Stimulated activated naive CD8-positive, alpha-beta T cell treated with anti-CD3 and anti-CD28 coated beads, Interleukin-15, amount 100 ng/mL, for 72 hours (primary cell): Measurements from ENCODE around the gene ZNF629.
A peak's percentile ranks its signal among the peaks of the same experiment; 100 is the strongest.

Experiments used
- ATAC-seq: fragments of 150-1000 bp; cut with Tn5 transposase; 2 replicates; pipeline ENCODE4 v1.10.0; 2021; ENCODE audit warnings: mild to moderate bottlenecking, moderate library complexity
- DNase-seq, 2 donors: peaks; one replicate each; pipeline ENCODE4 v3.0.0; 2021 to 2022
- H3K27ac Mint-ChIP-seq, 2 donors: one replicate each; pipeline ENCODE4 v1.8.0; 2022; ENCODE audit warnings: mild to moderate bottlenecking in 2 of 2, mixed read lengths in 2 of 2, moderate library complexity in 2 of 2
- H3K27me3 Mint-ChIP-seq: one replicate; pipeline ENCODE4 v1.8.0; 2022; ENCODE audit warnings: mixed read lengths
- H3K4me1 Mint-ChIP-seq: one replicate; pipeline ENCODE4 v1.8.0; 2022; ENCODE audit warnings: mild to moderate bottlenecking, mixed read lengths
- H3K4me3 Mint-ChIP-seq, 2 donors: one replicate each; pipeline ENCODE4 v1.8.0; 2022; ENCODE audit warnings: mild to moderate bottlenecking in 2 of 2, mixed read lengths in 2 of 2, moderate library complexity in 1 of 2
- H3K9me3 Mint-ChIP-seq, 2 donors: one replicate each; pipeline ENCODE4 v1.8.0; 2022; ENCODE audit warnings: mixed read lengths in 2 of 2

ZNF629 gene

GRCh38 chr16:30747799-30748633 lies 39.0 kb downstream of the ZNF629 start, which contains the start of gene PHKG2:
Gene PHKG2, plus strand, starts transcription at chr16:30748425. Its CDS starts 396 bp downstream, at chr16:30748821.
- H3K4me3 Mint-ChIP-seq, result peak within 1 kb of the TSS; percentile 97 to 98
- ATAC-seq, result peak; percentile 98
- H3K9me3 Mint-ChIP-seq, result no peaks in the 10 kb centered on the region
- peak within 1 kb of the TSS; percentile 95 to 97 for H3K27ac Mint-ChIP-seq
- DNase-seq, result peak; percentile 97 to 98
- no peaks in the 10 kb centered on the region for H3K27me3 Mint-ChIP-seq
- peaks cover 35% of the 10 kb centered on the region for H3K4me1 Mint-ChIP-seq

GRCh38 chr16:30747331-30747730 lies 39.7 kb downstream of the ZNF629 start:
- peak overlapping the region; percentile 97 to 98 for H3K4me3 Mint-ChIP-seq
- peaks cover 35% of the 10 kb centered on the region for H3K4me1 Mint-ChIP-seq
- H3K27me3 Mint-ChIP-seq, result no peaks in the 10 kb centered on the region
- DNase-seq (no peak), ATAC-seq (no peak)
- peak overlapping the region; percentile 64 to 97 for H3K27ac Mint-ChIP-seq
- H3K9me3 Mint-ChIP-seq, result no peaks in the 10 kb centered on the region

GRCh38 chr16:30746638-30747175 lies 40.3 kb downstream of the ZNF629 start:
- Mint-ChIP-seq H3K27me3 (no peaks in the 10 kb centered on the region), H3K4me1 (peaks cover 35% of the 10 kb centered on the region)

GRCh38 chr16:30745082-30745481 lies 41.9 kb downstream of the ZNF629 start:
- H3K27me3 Mint-ChIP-seq, result no peaks in the 10 kb centered on the region
- H3K4me1 Mint-ChIP-seq, result peaks cover 39% of the 10 kb centered on the region
- DNase-seq, result no peak
- H3K27ac Mint-ChIP-seq, result peak overlapping the region in 1 of 2 donors; percentile 2
- no peak overlapping the region for H3K4me3 Mint-ChIP-seq
- H3K9me3 Mint-ChIP-seq, result no peaks in the 10 kb centered on the region
- ATAC-seq, result no peak

More at GRCh38 chr16:30746638-30747175, 40.3 kb downstream of the ZNF629 start:
- H3K4me3 Mint-ChIP-seq, result no peak overlapping the region
- H3K27ac Mint-ChIP-seq, result no peak overlapping the region
- ATAC-seq (no peak), DNase-seq (no peak)
- no peaks in the 10 kb centered on the region for H3K9me3 Mint-ChIP-seq

GRCh38 chr16:30744183-30744582 lies 42.8 kb downstream of the ZNF629 start:
- peak overlapping the region in 1 of 2 donors; percentile 28 for H3K27ac Mint-ChIP-seq
- no peaks in the 10 kb centered on the region for H3K9me3 Mint-ChIP-seq
- DNase-seq (no peak), ATAC-seq (no peak)
- peaks cover 30% of the 10 kb centered on the region for H3K4me1 Mint-ChIP-seq
- no peaks in the 10 kb centered on the region for H3K27me3 Mint-ChIP-seq
- H3K4me3 Mint-ChIP-seq, result no peak overlapping the region

- peaks cover 26% of the 10 kb centered on the region for H3K4me1 Mint-ChIP-seq
- no peak overlapping the region for H3K4me3 Mint-ChIP-seq
- DNase-seq, result no peak
- H3K27me3 Mint-ChIP-seq, result no peaks in the 10 kb centered on the region
- H3K27ac Mint-ChIP-seq, result no peak overlapping the region
- no peak for ATAC-seq
- no peaks in the 10 kb centered on the region for H3K9me3 Mint-ChIP-seq
These were observed 43.3 kb downstream of the ZNF629 start for GRCh38 chr16:30743716-30744115.

GRCh38 chr16:30741461-30741914 lies 45.5 kb downstream of the ZNF629 start:
- ATAC-seq (no peak), DNase-seq (no peak)
- H3K4me1 Mint-ChIP-seq, result peaks cover 9% of the 10 kb centered on the region
- H3K27me3 Mint-ChIP-seq, result no peaks in the 10 kb centered on the region
- no peak overlapping the region for H3K4me3 Mint-ChIP-seq
- no peaks in the 10 kb centered on the region for H3K9me3 Mint-ChIP-seq
- peak overlapping the region in 1 of 2 donors; percentile 87 for H3K27ac Mint-ChIP-seq

- H3K9me3 Mint-ChIP-seq, result no peaks in the 10 kb centered on the region
- DNase-seq (no peak), ATAC-seq (peak; percentile 56)
- peaks cover 9% of the 10 kb centered on the region for H3K4me1 Mint-ChIP-seq
- no peaks in the 10 kb centered on the region for H3K27me3 Mint-ChIP-seq
- peak overlapping the region; percentile 25 to 89 for H3K27ac Mint-ChIP-seq
- no peak overlapping the region for H3K4me3 Mint-ChIP-seq
These were observed 46.4 kb downstream of the ZNF629 start for GRCh38 chr16:30740364-30741251.

GRCh38 chr16:30738984-30739951 lies 47.7 kb downstream of the ZNF629 start:
- H3K4me3 Mint-ChIP-seq, result no peak overlapping the region

GRCh38 chr16:30737794-30738648 lies 49.0 kb downstream of the ZNF629 start:
- Mint-ChIP-seq H3K4me3 (no peak overlapping the region), H3K9me3 (no peaks in the 10 kb centered on the region), H3K27me3 (no peaks in the 10 kb centered on the region), H3K4me1 (peaks cover 9% of the 10 kb centered on the region), H3K27ac (peak overlapping the region in 1 of 2 donors; percentile 37)
- DNase-seq (no peak), ATAC-seq (no peak)

More at GRCh38 chr16:30738984-30739951, 47.7 kb downstream of the ZNF629 start:
- ATAC-seq, result peak; percentile 31
- no peak overlapping the region for H3K27ac Mint-ChIP-seq
- H3K27me3 Mint-ChIP-seq, result no peaks in the 10 kb centered on the region
- peaks cover 9% of the 10 kb centered on the region for H3K4me1 Mint-ChIP-seq
- no peaks in the 10 kb centered on the region for H3K9me3 Mint-ChIP-seq
- no peak for DNase-seq

GRCh38 chr16:30736995-30737793 lies 49.8 kb downstream of the ZNF629 start:
- H3K9me3 Mint-ChIP-seq, result no peaks in the 10 kb centered on the region
- DNase-seq (no peak), ATAC-seq (no peak)
- no peak overlapping the region for H3K4me3 Mint-ChIP-seq
- peaks cover 9% of the 10 kb centered on the region for H3K4me1 Mint-ChIP-seq
- peak overlapping the region in 1 of 2 donors; percentile 48 for H3K27ac Mint-ChIP-seq
- H3K27me3 Mint-ChIP-seq, result no peaks in the 10 kb centered on the region

- Mint-ChIP-seq H3K4me3 (no peak overlapping the region), H3K9me3 (no peaks in the 10 kb centered on the region), H3K27ac (peak overlapping the region; percentile 6 to 31), H3K27me3 (no peaks in the 10 kb centered on the region), H3K4me1 (no peaks in the 10 kb centered on the region)
- DNase-seq (no peak), ATAC-seq (peak; percentile 66)
These were observed 55.6 kb downstream of the ZNF629 start for GRCh38 chr16:30731411-30731810.
